Nephron (organoid): ENCODE data around the gene SRA1.
"Not testable (repeated sequence)": the region's sequence is repeated elsewhere in the genome, so short reads cannot be mapped to it uniquely, and the experiment has no call there.

Source experiments
- H3K27ac Mint-ChIP-seq, 3 experiments: 2 replicates each; pipeline ENCODE4 v1.8.0; 2020; ENCODE audit warnings: mixed read lengths in 3 of 3, mild to moderate bottlenecking in 2 of 3, moderate library complexity in 1 of 3
- H3K27me3 Mint-ChIP-seq: 2 replicates; pipeline ENCODE4 v1.8.0; 2021; ENCODE audit warnings: low read depth, mild to moderate bottlenecking, moderate library complexity, mixed read lengths
- H3K36me3 Mint-ChIP-seq: 2 replicates; pipeline ENCODE4 v1.8.0; 2020; ENCODE audit warnings: low read depth, mixed read lengths
- H3K4me1 Mint-ChIP-seq: 2 replicates; pipeline ENCODE4 v1.8.0; 2020; ENCODE audit warnings: mixed read lengths
- H3K4me3 Mint-ChIP-seq, 3 experiments: 2 replicates each; pipeline ENCODE4 v1.8.0; 2020; ENCODE audit warnings: mild to moderate bottlenecking in 3 of 3, mixed read lengths in 3 of 3, moderate library complexity in 2 of 3
- H3K9me3 Mint-ChIP-seq: 2 replicates; pipeline ENCODE4 v1.8.0; 2020; ENCODE audit warnings: mixed read lengths
- CTCF ChIP-seq, 3 experiments: fragments of 200-600 bp; sonication (generic); IDR thresholded peaks; one replicate each; pipeline ENCODE4 v1.5.0; 2021; ENCODE audit warnings: antibody characterized with exemption in 3 of 3; ENCODE audit not compliant: unreplicated experiment in 3 of 3

Gene SRA1

GRCh38 chr5:140591747-140592372 lies 34.6 kb upstream of the SRA1 start:
- H3K4me3 Mint-ChIP-seq: no peak overlapping the region
- no peaks in the 10 kb centered on the region for H3K36me3 Mint-ChIP-seq
- H3K4me1 Mint-ChIP-seq: no peaks in the 10 kb centered on the region
- no peaks in the 10 kb centered on the region for H3K9me3 Mint-ChIP-seq
- H3K27ac Mint-ChIP-seq: no peak overlapping the region
- H3K27me3 Mint-ChIP-seq: peaks cover 15% of the 10 kb centered on the region
- TF ChIP-seq CTCF (IDR thresholded peaks at IDR 0.05; ENCODE audit: unreplicated experiment in 3 of 3): no peak

GRCh38 chr5:140590861-140591260 lies 33.6 kb upstream of the SRA1 start:
- no peaks in the 10 kb centered on the region for H3K4me1 Mint-ChIP-seq
- peaks cover 15% of the 10 kb centered on the region for H3K27me3 Mint-ChIP-seq
- H3K4me3 Mint-ChIP-seq: no peak overlapping the region
- H3K9me3 Mint-ChIP-seq: no peaks in the 10 kb centered on the region
- no peak for TF ChIP-seq CTCF (IDR thresholded peaks at IDR 0.05; ENCODE audit: unreplicated experiment in 3 of 3)
- H3K27ac Mint-ChIP-seq: no peak overlapping the region
- no peaks in the 10 kb centered on the region for H3K36me3 Mint-ChIP-seq

- Mint-ChIP-seq H3K27me3 (peaks cover 7% of the 10 kb centered on the region), H3K4me3 (no peak overlapping the region), H3K27ac (no peak overlapping the region), H3K4me1 (no peaks in the 10 kb centered on the region), H3K36me3 (no peaks in the 10 kb centered on the region), H3K9me3 (peaks cover 3% of the 10 kb centered on the region)
- TF ChIP-seq CTCF (IDR thresholded peaks at IDR 0.05; ENCODE audit: unreplicated experiment in 3 of 3): no peak
These were observed 31.2 kb upstream of the SRA1 start for GRCh38 chr5:140588311-140589070.

- Mint-ChIP-seq H3K4me1 (no peaks in the 10 kb centered on the region), H3K4me3 (no peak overlapping the region), H3K9me3 (peaks cover 3% of the 10 kb centered on the region), H3K27me3 (peaks cover 14% of the 10 kb centered on the region), H3K36me3 (no peaks in the 10 kb centered on the region), H3K27ac (no peak overlapping the region)
- TF ChIP-seq CTCF (IDR thresholded peaks at IDR 0.05; ENCODE audit: unreplicated experiment in 3 of 3): no peak
These were observed 30.2 kb upstream of the SRA1 start for GRCh38 chr5:140587495-140587894.

- H3K27me3 Mint-ChIP-seq: peaks cover 13% of the 10 kb centered on the region
- H3K4me1 Mint-ChIP-seq, H3K4me3 Mint-ChIP-seq, H3K9me3 Mint-ChIP-seq, H3K27ac Mint-ChIP-seq, H3K36me3 Mint-ChIP-seq: not testable (repeated sequence)
These were observed 22.0 kb upstream of the SRA1 start for GRCh38 chr5:140579188-140579747.

- H3K27me3 Mint-ChIP-seq: peaks cover 6% of the 10 kb centered on the region
- H3K4me3 Mint-ChIP-seq: no peak overlapping the region
- no peaks in the 10 kb centered on the region for H3K9me3 Mint-ChIP-seq
- no peaks in the 10 kb centered on the region for H3K4me1 Mint-ChIP-seq
- no peak overlapping the region for H3K27ac Mint-ChIP-seq
- TF ChIP-seq CTCF (IDR thresholded peaks at IDR 0.05; ENCODE audit: unreplicated experiment in 3 of 3): no peak
- no peaks in the 10 kb centered on the region for H3K36me3 Mint-ChIP-seq
These were observed 19.5 kb upstream of the SRA1 start for GRCh38 chr5:140576776-140577201.
